GM10248 (cell line): ENCODE measurements around the gene MAPRE3.

ENCODE experiments used
- CTCF ChIA-PET: fragments of 300-600 bp; sonication (Branson Sonifier 250); formaldehyde crosslinking; extraction: SDS; loops from one replicate; lab custom pipeline; 2021; ENCODE audit warnings: antibody characterized with exemption; lab: Yijun Ruan, JAX
- POLR2A ChIA-PET: fragments of 350-650 bp; sonication (Branson Sonifier 250); formaldehyde crosslinking; extraction: SDS; loops from one replicate; lab custom pipeline; 2020; ENCODE audit warnings: antibody characterized with exemption; lab: Yijun Ruan, JAX
- DNase-seq: peaks from one replicate; pipeline ENCODE4 v3.0.0; 2012; ENCODE audit errors: extremely low spot score
- CTCF ChIP-seq: IDR thresholded peaks from 2 replicates; pipeline ENCODE4 v1.5.1; 2012; ENCODE audit warnings: mild to moderate bottlenecking, low read depth; ENCODE audit errors: extremely low read depth, missing control alignments, control extremely low read depth

Gene MAPRE3

GRCh38 chr2:26957041-26957440 is 13.4 kb upstream of the MAPRE3 start:
- POLR2A ChIA-PET, result interaction anchor here (0.6 kb wide), 1 partner anchor 876 kb away, joined by 4 read pairs; no protein-coding TSS in a partner anchor
- TF ChIP-seq CTCF, result no peak
- DNase-seq, result no peak
- CTCF ChIA-PET, result interaction anchor here (1.3 to 15.6 kb wide), 2 partner anchors 10 to 58 kb away, joined by 3 to 244 read pairs; no protein-coding TSS in a partner anchor

- ChIA-PET CTCF (interaction anchor here (1.3 to 15.6 kb wide), 2 partner anchors 9 to 57 kb away, joined by 3 to 244 read pairs; no protein-coding TSS in a partner anchor), POLR2A (no interaction called here)
- TF ChIP-seq CTCF, result no peak
- no peak for DNase-seq
Observed at GRCh38 chr2:26957534-26957933, 12.9 kb upstream of the MAPRE3 start.

- ChIA-PET POLR2A (no interaction called here), CTCF (interaction anchor here (0.7 to 15.6 kb wide), 15 partner anchors 9 to 344 kb away, joined by 3 to 244 read pairs (median 4); partner anchors contain the start of gene KHK)
- no peak for DNase-seq
- no peak for TF ChIP-seq CTCF
Observed at GRCh38 chr2:26959331-26959730, 11.1 kb upstream of the MAPRE3 start.

- ChIA-PET CTCF (interaction anchor here (0.7 to 15.6 kb wide), 13 partner anchors 9 to 338 kb away, joined by 3 to 244 read pairs (median 4); partner anchors contain the start of gene KHK), POLR2A (no interaction called here)
- no peak for DNase-seq
- TF ChIP-seq CTCF, result no peak
Observed at GRCh38 chr2:26964446-26965130, 5.8 kb upstream of the MAPRE3 start.

GRCh38 chr2:26968001-26968400 is 2.4 kb upstream of the MAPRE3 start:
- DNase-seq, result no peak
- ChIA-PET POLR2A (no interaction called here), CTCF (interaction anchor here (0.7 to 15.6 kb wide), 6 partner anchors 11 to 312 kb away, joined by 3 to 244 read pairs (median 8); no protein-coding TSS in a partner anchor)
- TF ChIP-seq CTCF, result no peak

- TF ChIP-seq CTCF, result no peak
- POLR2A ChIA-PET, result no interaction called here
- CTCF ChIA-PET, result interaction anchor here (0.9 to 15.6 kb wide), 9 partner anchors 8 to 311 kb away, joined by 3 to 244 read pairs (median 7); partner anchors contain the start of gene KHK
- DNase-seq, result no peak
Observed at GRCh38 chr2:26969077-26969844, 1.2 kb upstream of the MAPRE3 start.
